Fibroblast of lung (primary cell): ENCODE results near the gene SPATA21. TPM values are rescaled to one million over a fixed set of nuclear protein-coding genes. Genes with fewer than 3 reads are reported as not detected.

Experiments used
- DNase-seq, 2 donors: peaks; one replicate each; pipeline versions ENCODE4 v3.0.0 to v3.0.0-alpha.2; 2010; ENCODE audit warnings: low read depth in 2 of 2
- H2AFZ ChIP-seq: 2 replicates; pipeline ENCODE4 v1.5.1; 2012; ENCODE audit warnings: low read length, control low read depth, inconsistent platforms
- H3K27ac ChIP-seq: 2 replicates; pipeline ENCODE4 v1.5.1; 2011; ENCODE audit warnings: low read length, control low read depth; ENCODE audit not compliant: insufficient read depth
- H3K27me3 ChIP-seq: 2 replicates; pipeline ENCODE4 v1.5.1; 2011; ENCODE audit warnings: mild to moderate bottlenecking, low read length; ENCODE audit not compliant: control insufficient read depth, insufficient read depth
- H3K36me3 ChIP-seq: 2 replicates; pipeline ENCODE4 v1.5.1; 2011; ENCODE audit warnings: low read length; ENCODE audit not compliant: control insufficient read depth, insufficient read depth
- H3K4me1 ChIP-seq: 2 replicates; pipeline ENCODE4 v1.5.1; 2011; ENCODE audit warnings: low read length; ENCODE audit not compliant: control insufficient read depth, insufficient read depth; ENCODE audit errors: extremely low read depth
- H3K4me2 ChIP-seq: 2 replicates; pipeline ENCODE4 v1.5.1; 2011; ENCODE audit warnings: low read length, control low read depth; ENCODE audit not compliant: insufficient read depth; ENCODE audit errors: extremely low read depth
- H3K4me3 ChIP-seq, 4 experiments: fragments of 200-600 bp in 1 of 4; sonication (generic) in 1 of 4; replicated peaks in 1 of 4; 2 replicates each; pipeline ENCODE4 v1.5.1; 2011 to 2016; ENCODE audit warnings: low read length in 4 of 4, low read depth in 3 of 4, mild to moderate bottlenecking in 3 of 4, control low read depth in 2 of 4, inconsistent platforms in 1 of 4, mixed read lengths in 1 of 4; ENCODE audit not compliant: insufficient read depth in 1 of 4; ENCODE audit errors: control extremely low read depth in 1 of 4
- H3K79me2 ChIP-seq: 2 replicates; pipeline ENCODE4 v1.5.1; 2012; ENCODE audit warnings: mild to moderate bottlenecking, low read length, inconsistent platforms; ENCODE audit not compliant: control insufficient read depth, insufficient read depth
- H3K9ac ChIP-seq: 2 replicates; pipeline ENCODE4 v1.5.1; 2011; ENCODE audit warnings: mild to moderate bottlenecking, low read length, control low read depth; ENCODE audit not compliant: insufficient read depth
- H3K9me3 ChIP-seq: 2 replicates; pipeline ENCODE4 v1.5.1; 2012; ENCODE audit warnings: low read depth, low read length; ENCODE audit not compliant: control insufficient read depth, insufficient read depth
- H4K20me1 ChIP-seq: 2 replicates; pipeline ENCODE4 v1.5.1; 2011; ENCODE audit warnings: low read length; ENCODE audit not compliant: control insufficient read depth, insufficient read depth; ENCODE audit errors: extremely low read depth
- CTCF ChIP-seq, 2 donors: IDR thresholded peaks in 1 of 2; conservative IDR thresholded peaks in 1 of 2; 1 replicate in 1 of 2; 2 replicates in 1 of 2; pipeline ENCODE4 v1.5.1; 2011 to 2012; ENCODE audit warnings: low read length in 2 of 2, control low read depth in 1 of 2, inconsistent platforms in 1 of 2, low read depth in 1 of 2, mild to moderate bottlenecking in 1 of 2
- EZH2 ChIP-seq: IDR thresholded peaks from 2 replicates; pipeline ENCODE4 v1.5.1; 2012; ENCODE audit warnings: low read length, control low read depth, mild to moderate bottlenecking; ENCODE audit errors: missing control alignments
- polyA plus RNA-seq, 2 donors: library from polyadenylated mRNA; depleted of rRNA in 1 of 2; stranded (reverse) in 1 of 2; unstranded in 1 of 2; fragments of >200 nt; gene quantifications; 2 replicates each; pipeline ENCODE4 v1.2.1, GENCODE V29; 2011 to 2012; ENCODE audit warnings: missing spikeins in 1 of 2
- total RNA-seq: library from RNA; depleted of rRNA; stranded (reverse); fragments of >200 nt; gene quantifications from 2 replicates; pipeline ENCODE4 v1.2.1, GENCODE V29; 2014

SPATA21 gene
- total and polyA plus RNA-seq, 2 donors (not counting 1 experiment from before 2014, with no cell fraction given): not detected

DNA sequence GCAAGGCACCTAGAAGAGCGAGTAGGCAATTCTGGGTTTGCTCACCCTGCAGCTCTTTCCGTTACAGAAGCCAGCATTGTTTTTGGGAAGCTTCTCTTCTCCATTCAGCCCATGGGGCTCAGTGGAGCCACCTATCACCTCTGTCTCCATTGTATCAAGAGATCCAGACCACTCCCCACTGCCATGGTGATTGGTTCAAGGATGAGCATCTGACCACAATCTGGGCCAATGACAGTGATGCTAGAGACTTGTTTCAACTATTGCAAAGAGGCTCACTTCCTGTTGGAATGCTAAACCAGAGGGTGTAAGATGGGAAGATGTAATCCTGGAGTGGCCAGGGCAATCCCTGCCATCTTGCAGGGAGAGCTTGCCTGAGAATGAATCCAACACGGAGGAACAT, 6.6 kb downstream of the SPATA21 start:
- DNase-seq: no peak
- TF ChIP-seq EZH2: no peak
- no peak for TF ChIP-seq CTCF (conservative IDR thresholded peaks at IDR 0.05 in 1 of 2, IDR thresholded peaks at IDR 0.05 in 1 of 2; ENCODE audit: low read depth in 1 of 2, low read length in 2 of 2)
- H2AFZ ChIP-seq: no peak overlapping the region

GRCh38 chr1:16425125-16426025, 11.8 kb downstream of the SPATA21 start:
- Histone ChIP-seq H3K4me2 (no peak overlapping the region), H3K9me3 (no peaks in the 10 kb centered on the region), H3K4me1 (no peaks in the 10 kb centered on the region), H3K27me3 (no peaks in the 10 kb centered on the region), H3K4me3 (no peak overlapping the region), H4K20me1 (no peaks in the 10 kb centered on the region), H3K79me2 (no peaks in the 10 kb centered on the region), H3K36me3 (no peaks in the 10 kb centered on the region), H3K27ac (no peak overlapping the region), H2AFZ (no peak overlapping the region), H3K9ac (no peak overlapping the region)
- no peak for DNase-seq
- no peak for TF ChIP-seq EZH2
- no peak for TF ChIP-seq CTCF (conservative IDR thresholded peaks at IDR 0.05 in 1 of 2, IDR thresholded peaks at IDR 0.05 in 1 of 2; ENCODE audit: low read depth in 1 of 2, low read length in 2 of 2)

More for the DNA sequence above, 6.6 kb downstream of the SPATA21 start:
- no peaks in the 10 kb centered on the region for H4K20me1 ChIP-seq
- no peaks in the 10 kb centered on the region for H3K4me1 ChIP-seq
- no peak overlapping the region for H3K27ac ChIP-seq
- H3K9ac ChIP-seq: no peak overlapping the region
- H3K79me2 ChIP-seq: no peaks in the 10 kb centered on the region
- H3K27me3 ChIP-seq: peaks cover 2% of the 10 kb centered on the region
- no peak overlapping the region for H3K4me3 ChIP-seq
- H3K9me3 ChIP-seq: no peaks in the 10 kb centered on the region
- no peak overlapping the region for H3K4me2 ChIP-seq
- H3K36me3 ChIP-seq: no peaks in the 10 kb centered on the region

DNA sequence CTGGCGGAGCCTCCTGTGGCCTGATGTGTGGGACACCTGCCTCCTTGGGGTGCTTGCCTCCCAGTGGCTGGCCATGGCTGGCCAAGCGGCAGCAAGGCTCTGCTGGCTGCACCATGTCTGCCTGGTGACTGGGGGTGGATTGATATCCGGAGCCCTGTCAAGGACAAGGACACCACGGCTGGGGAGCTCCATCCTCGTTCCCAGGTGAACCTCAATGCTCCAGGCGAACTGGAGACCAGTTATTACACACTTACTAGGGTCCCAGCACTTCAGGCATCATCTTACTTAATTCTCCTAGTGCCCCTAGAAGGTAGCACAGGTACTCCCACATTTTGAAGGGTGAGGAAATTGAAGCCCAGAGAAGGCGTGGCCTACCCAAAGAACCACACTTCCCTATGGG, 15.2 kb downstream of the SPATA21 start:
- Histone ChIP-seq H3K9ac (no peak overlapping the region), H4K20me1 (no peaks in the 10 kb centered on the region), H3K4me1 (no peaks in the 10 kb centered on the region), H3K4me2 (no peak overlapping the region), H3K27me3 (no peaks in the 10 kb centered on the region), H2AFZ (no peak overlapping the region), H3K36me3 (no peaks in the 10 kb centered on the region), H3K4me3 (no peak overlapping the region), H3K79me2 (no peaks in the 10 kb centered on the region), H3K27ac (no peak overlapping the region), H3K9me3 (no peaks in the 10 kb centered on the region)
- DNase-seq: no peak
- TF ChIP-seq CTCF (conservative IDR thresholded peaks at IDR 0.05 in 1 of 2, IDR thresholded peaks at IDR 0.05 in 1 of 2; ENCODE audit: low read depth in 1 of 2, low read length in 2 of 2) (no peak), EZH2 (no peak)
